Neural progenitor cell (in vitro differentiated cells): ENCODE measurements around the gene BTBD6. TPM values are rescaled to one million over a fixed set of nuclear protein-coding genes. Genes with fewer than 3 reads are reported as not detected.
"Not testable (repeated sequence)": the region's sequence is repeated elsewhere in the genome, so short reads cannot be mapped to it uniquely, and the experiment has no call there.

ENCODE experiments used
- DNase-seq: peaks from one replicate; pipeline ENCODE4 v3.0.0-alpha.2; 2016; ENCODE audit warnings: low spot score
- H2AFZ ChIP-seq: fragments of 200-600 bp; sonication (generic); replicated peaks from 2 replicates; pipeline ENCODE4 v1.6.1; 2016; ENCODE audit warnings: antibody characterized with exemption
- H3F3A ChIP-seq: fragments of 200-600 bp; sonication (generic); 2 replicates; pipeline ENCODE4 v1.6.1; 2016; ENCODE audit warnings: antibody characterized with exemption, low read depth
- H3K27ac ChIP-seq: fragments of 200-600 bp; sonication (generic); 2 replicates; pipeline ENCODE4 v1.5.1; 2016; ENCODE audit warnings: mild to moderate bottlenecking
- H3K27me3 ChIP-seq: fragments of 200-600 bp; sonication (generic); 2 replicates; pipeline ENCODE4 v1.6.1; 2016; ENCODE audit warnings: mild to moderate bottlenecking, moderate library complexity
- H3K36me3 ChIP-seq: fragments of 200-600 bp; sonication (generic); 2 replicates; pipeline ENCODE4 v1.5.1; 2016
- H3K4me1 ChIP-seq: fragments of 200-600 bp; sonication (generic); 2 replicates; pipeline ENCODE4 v1.6.1; 2016; ENCODE audit warnings: mixed run types
- H3K4me2 ChIP-seq: fragments of 200-600 bp; sonication (generic); 2 replicates; pipeline ENCODE4 v1.6.1; 2016
- H3K4me3 ChIP-seq: fragments of 200-600 bp; sonication (generic); 2 replicates; pipeline ENCODE4 v1.5.1; 2016
- H3K79me2 ChIP-seq: fragments of 200-600 bp; sonication (generic); 2 replicates; pipeline ENCODE4 v1.6.1; 2016; ENCODE audit warnings: low read depth
- H3K9ac ChIP-seq: fragments of 200-600 bp; sonication (generic); 2 replicates; pipeline ENCODE4 v1.6.1; 2016
- H3K9me3 ChIP-seq: fragments of 200-600 bp; sonication (generic); 2 replicates; pipeline ENCODE4 v1.5.1; 2016; ENCODE audit warnings: low read depth
- H4K20me1 ChIP-seq: fragments of 200-600 bp; sonication (generic); 2 replicates; pipeline ENCODE4 v1.6.1; 2016; ENCODE audit warnings: low read depth
- H3K27ac Mint-ChIP-seq: 3 replicates; pipeline ENCODE4 v1.8.0; 2021; ENCODE audit warnings: mixed read lengths
- H3K27me3 Mint-ChIP-seq: 2 replicates; pipeline ENCODE4 v1.8.0; 2022; ENCODE audit warnings: low read depth, mild to moderate bottlenecking, inconsistent platforms, moderate library complexity, mixed read lengths; ENCODE audit not compliant: insufficient read depth
- H3K36me3 Mint-ChIP-seq: 3 replicates; pipeline ENCODE4 v1.8.0; 2021; ENCODE audit warnings: mixed read lengths
- H3K4me1 Mint-ChIP-seq: 3 replicates; pipeline ENCODE4 v1.8.0; 2021; ENCODE audit warnings: mixed read lengths
- H3K4me3 Mint-ChIP-seq: 3 replicates; pipeline ENCODE4 v1.8.0; 2021; ENCODE audit warnings: mild to moderate bottlenecking, moderate library complexity, mixed read lengths
- H3K9me3 Mint-ChIP-seq: 3 replicates; pipeline ENCODE4 v1.8.0; 2020; ENCODE audit warnings: mixed read lengths
- CTCF ChIP-seq: fragments of 200-600 bp; sonication (generic); IDR thresholded peaks from 2 replicates; pipeline ENCODE4 v1.5.1; 2017; ENCODE audit warnings: antibody characterized with exemption, mild to moderate bottlenecking
- EZH2 ChIP-seq: fragments of 200-600 bp; sonication (generic); IDR thresholded peaks from 2 replicates; pipeline ENCODE4 v1.6.1; 2017; ENCODE audit warnings: antibody characterized with exemption, mild to moderate bottlenecking, moderate library complexity
- EZH2phosphoT487 ChIP-seq: fragments of 200-600 bp; sonication (generic); IDR thresholded peaks from 2 replicates; pipeline ENCODE4 v1.6.1; 2017; ENCODE audit warnings: antibody characterized with exemption
- total RNA-seq: library from RNA; depleted of rRNA; stranded (reverse); fragments of >200 nt; gene quantifications from 2 replicates; pipeline ENCODE4 v1.2.3, GENCODE V29; 2015; ENCODE audit warnings: low replicate concordance

BTBD6 gene
- total RNA-seq, 1 donor from 2014 or later, result 9.0 TPM

GRCh38 chr14:105290621-105291346 is 42.5 kb downstream of the BTBD6 start:
- DNase-seq, result peak; percentile 44
- TF ChIP-seq EZH2, result no peak
- TF ChIP-seq EZH2phosphoT487, result no peak
- TF ChIP-seq CTCF, result peak; percentile 39
- Histone ChIP-seq H4K20me1 (peaks cover 69% of the 10 kb centered on the region), H3K4me2 (no peak overlapping the region), H2AFZ (no peak overlapping the region), H3K27ac (no peak overlapping the region), H3F3A (no peaks in the 10 kb centered on the region), H3K27me3 (no peaks in the 10 kb centered on the region), H3K4me3 (no peak overlapping the region), H3K9ac (no peak overlapping the region), H3K79me2 (peaks cover 65% of the 10 kb centered on the region), H3K36me3 (no peaks in the 10 kb centered on the region), H3K9me3 (no peaks in the 10 kb centered on the region), H3K4me1 (no peaks in the 10 kb centered on the region)
- no peak overlapping the region for H3K4me3 Mint-ChIP-seq
- no peaks in the 10 kb centered on the region for H3K9me3 Mint-ChIP-seq
- H3K27me3 Mint-ChIP-seq, result peaks cover 3% of the 10 kb centered on the region
- peaks cover 20% of the 10 kb centered on the region for H3K4me1 Mint-ChIP-seq
- H3K27ac Mint-ChIP-seq, result no peak overlapping the region
- H3K36me3 Mint-ChIP-seq, result no peaks in the 10 kb centered on the region

GRCh38 chr14:105292826-105293711 is 44.7 kb downstream of the BTBD6 start:
- H3K9me3 ChIP-seq, result no peaks in the 10 kb centered on the region
- peaks cover 1% of the 10 kb centered on the region for H3K36me3 Mint-ChIP-seq
- no peak overlapping the region for H3K4me3 ChIP-seq
- peaks cover 17% of the 10 kb centered on the region for H3K4me1 Mint-ChIP-seq
- H3K4me1 ChIP-seq, result no peaks in the 10 kb centered on the region
- H3K79me2 ChIP-seq, result peaks cover 85% of the 10 kb centered on the region
- no peaks in the 10 kb centered on the region for H3K27me3 ChIP-seq
- H4K20me1 ChIP-seq, result peaks cover 54% of the 10 kb centered on the region
- no peak overlapping the region for H3K27ac Mint-ChIP-seq
- H3K4me3 Mint-ChIP-seq, result no peak overlapping the region
- no peak overlapping the region for H3K4me2 ChIP-seq
- no peak for DNase-seq
- no peaks in the 10 kb centered on the region for H3F3A ChIP-seq
- H3K9me3 Mint-ChIP-seq, result no peaks in the 10 kb centered on the region
- no peaks in the 10 kb centered on the region for H3K36me3 ChIP-seq
- H3K27ac ChIP-seq, result no peak overlapping the region
- TF ChIP-seq EZH2phosphoT487 (no peak), CTCF (no peak), EZH2 (no peak)
- no peak overlapping the region for H2AFZ ChIP-seq
- peaks cover 3% of the 10 kb centered on the region for H3K27me3 Mint-ChIP-seq
- no peak overlapping the region for H3K9ac ChIP-seq

- Mint-ChIP-seq H3K36me3 (peaks cover 3% of the 10 kb centered on the region), H3K4me3 (peak overlapping the region; percentile 47), H3K4me1 (peaks cover 17% of the 10 kb centered on the region), H3K9me3 (no peaks in the 10 kb centered on the region), H3K27ac (peak overlapping the region; percentile 11), H3K27me3 (peaks cover 5% of the 10 kb centered on the region)
- H3K27me3 ChIP-seq, result peaks cover under 1% of the 10 kb centered on the region
- H3K9ac ChIP-seq, result no peak overlapping the region
- no peak overlapping the region for H2AFZ ChIP-seq
- H4K20me1 ChIP-seq, result peaks cover 56% of the 10 kb centered on the region
- H3K79me2 ChIP-seq, result peaks cover 95% of the 10 kb centered on the region
- H3K4me2 ChIP-seq, result no peak overlapping the region
- no peak overlapping the region for H3K4me3 ChIP-seq
- no peaks in the 10 kb centered on the region for H3K36me3 ChIP-seq
- DNase-seq, result peak; percentile 16
- no peak overlapping the region for H3K27ac ChIP-seq
- TF ChIP-seq EZH2 (no peak), CTCF (no peak), EZH2phosphoT487 (no peak)
- no peaks in the 10 kb centered on the region for H3F3A ChIP-seq
- H3K4me1 ChIP-seq, result no peaks in the 10 kb centered on the region
- no peaks in the 10 kb centered on the region for H3K9me3 ChIP-seq
These were observed 45.8 kb downstream of the BTBD6 start for GRCh38 chr14:105294142-105294597.

GRCh38 chr14:105297311-105297710 is 49.0 kb downstream of the BTBD6 start:
- H3K9ac ChIP-seq, H3K9me3 ChIP-seq, H3K4me2 ChIP-seq, H3K36me3 Mint-ChIP-seq, H3K4me1 ChIP-seq, H3K4me3 ChIP-seq, H3K36me3 ChIP-seq, H3K27ac Mint-ChIP-seq, H3K4me3 Mint-ChIP-seq, H3K27ac ChIP-seq, H3K27me3 Mint-ChIP-seq, H2AFZ ChIP-seq, DNase-seq, H3K9me3 Mint-ChIP-seq: not testable (repeated sequence)
- Histone ChIP-seq H3K27me3 (peaks cover 21% of the 10 kb centered on the region), H3F3A (peaks cover 24% of the 10 kb centered on the region), H3K79me2 (peaks cover 79% of the 10 kb centered on the region), H4K20me1 (peaks cover 47% of the 10 kb centered on the region)
- H3K4me1 Mint-ChIP-seq, result peaks cover 16% of the 10 kb centered on the region
